Measurements from ENCODE around the gene PCGF3.

Gene PCGF3, protein sequence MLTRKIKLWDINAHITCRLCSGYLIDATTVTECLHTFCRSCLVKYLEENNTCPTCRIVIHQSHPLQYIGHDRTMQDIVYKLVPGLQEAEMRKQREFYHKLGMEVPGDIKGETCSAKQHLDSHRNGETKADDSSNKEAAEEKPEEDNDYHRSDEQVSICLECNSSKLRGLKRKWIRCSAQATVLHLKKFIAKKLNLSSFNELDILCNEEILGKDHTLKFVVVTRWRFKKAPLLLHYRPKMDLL

DNA sequence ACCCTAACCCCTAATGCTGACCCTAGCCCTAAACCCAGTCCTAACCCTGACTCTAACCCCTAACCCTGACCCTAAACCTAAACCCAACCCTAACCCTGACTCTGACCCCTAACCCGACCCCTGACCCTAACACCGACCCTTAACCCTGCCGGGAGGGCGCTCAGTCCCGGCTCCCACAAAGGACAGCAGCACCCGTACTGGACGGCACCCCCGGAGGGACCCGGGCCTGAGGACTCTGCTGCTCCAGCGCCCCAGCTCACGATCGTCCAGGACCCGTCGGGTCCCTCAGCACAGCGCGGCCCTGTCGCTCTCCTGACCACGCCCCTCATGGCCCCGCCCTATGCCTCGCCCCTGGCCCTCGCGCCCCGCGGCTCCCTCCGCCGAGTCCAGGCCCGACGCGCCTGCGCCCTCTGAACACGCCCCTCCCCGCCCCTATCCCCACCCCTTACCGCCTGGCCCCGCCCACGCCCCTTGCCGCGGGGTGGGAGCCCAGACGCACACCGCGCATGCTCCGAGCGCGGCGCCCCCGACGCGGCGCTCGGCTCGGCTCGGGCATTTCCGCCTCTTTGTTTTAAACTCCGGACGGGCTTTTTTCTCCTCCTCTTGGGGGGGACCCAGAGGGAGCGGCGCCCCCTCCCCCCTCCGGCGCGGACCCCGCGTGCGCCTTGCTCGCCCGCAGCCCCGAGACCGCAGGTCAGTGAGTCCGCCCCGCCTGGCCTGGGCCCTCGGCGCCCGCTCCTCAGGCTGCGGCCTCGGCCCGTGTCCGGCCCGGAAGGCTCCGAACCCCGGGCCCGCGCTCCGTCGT lies at the start of gene PCGF3:
Gene PCGF3, plus strand, starts transcription at position 555 of the 805 bp plus-strand sequence. CDS start 27,849 bp downstream, outside the sequence.
- TF ChIP-seq, protein P1, sequence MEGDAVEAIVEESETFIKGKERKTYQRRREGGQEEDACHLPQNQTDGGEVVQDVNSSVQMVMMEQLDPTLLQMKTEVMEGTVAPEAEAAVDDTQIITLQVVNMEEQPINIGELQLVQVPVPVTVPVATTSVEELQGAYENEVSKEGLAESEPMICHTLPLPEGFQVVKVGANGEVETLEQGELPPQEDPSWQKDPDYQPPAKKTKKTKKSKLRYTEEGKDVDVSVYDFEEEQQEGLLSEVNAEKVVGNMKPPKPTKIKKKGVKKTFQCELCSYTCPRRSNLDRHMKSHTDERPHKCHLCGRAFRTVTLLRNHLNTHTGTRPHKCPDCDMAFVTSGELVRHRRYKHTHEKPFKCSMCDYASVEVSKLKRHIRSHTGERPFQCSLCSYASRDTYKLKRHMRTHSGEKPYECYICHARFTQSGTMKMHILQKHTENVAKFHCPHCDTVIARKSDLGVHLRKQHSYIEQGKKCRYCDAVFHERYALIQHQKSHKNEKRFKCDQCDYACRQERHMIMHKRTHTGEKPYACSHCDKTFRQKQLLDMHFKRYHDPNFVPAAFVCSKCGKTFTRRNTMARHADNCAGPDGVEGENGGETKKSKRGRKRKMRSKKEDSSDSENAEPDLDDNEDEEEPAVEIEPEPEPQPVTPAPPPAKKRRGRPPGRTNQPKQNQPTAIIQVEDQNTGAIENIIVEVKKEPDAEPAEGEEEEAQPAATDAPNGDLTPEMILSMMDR (IDR thresholded peaks at IDR 0.05; ENCODE audit: control insufficient read depth, insufficient read depth, low read depth, low read length, missing control alignments): no peak
- H3K4me3 ChIP-seq (ENCODE audit: control insufficient read depth, low read depth, low read length): peak within 1 kb of the TSS; percentile 96
- DNase-seq (ENCODE audit: low read depth): peak; percentile 67

DNA sequence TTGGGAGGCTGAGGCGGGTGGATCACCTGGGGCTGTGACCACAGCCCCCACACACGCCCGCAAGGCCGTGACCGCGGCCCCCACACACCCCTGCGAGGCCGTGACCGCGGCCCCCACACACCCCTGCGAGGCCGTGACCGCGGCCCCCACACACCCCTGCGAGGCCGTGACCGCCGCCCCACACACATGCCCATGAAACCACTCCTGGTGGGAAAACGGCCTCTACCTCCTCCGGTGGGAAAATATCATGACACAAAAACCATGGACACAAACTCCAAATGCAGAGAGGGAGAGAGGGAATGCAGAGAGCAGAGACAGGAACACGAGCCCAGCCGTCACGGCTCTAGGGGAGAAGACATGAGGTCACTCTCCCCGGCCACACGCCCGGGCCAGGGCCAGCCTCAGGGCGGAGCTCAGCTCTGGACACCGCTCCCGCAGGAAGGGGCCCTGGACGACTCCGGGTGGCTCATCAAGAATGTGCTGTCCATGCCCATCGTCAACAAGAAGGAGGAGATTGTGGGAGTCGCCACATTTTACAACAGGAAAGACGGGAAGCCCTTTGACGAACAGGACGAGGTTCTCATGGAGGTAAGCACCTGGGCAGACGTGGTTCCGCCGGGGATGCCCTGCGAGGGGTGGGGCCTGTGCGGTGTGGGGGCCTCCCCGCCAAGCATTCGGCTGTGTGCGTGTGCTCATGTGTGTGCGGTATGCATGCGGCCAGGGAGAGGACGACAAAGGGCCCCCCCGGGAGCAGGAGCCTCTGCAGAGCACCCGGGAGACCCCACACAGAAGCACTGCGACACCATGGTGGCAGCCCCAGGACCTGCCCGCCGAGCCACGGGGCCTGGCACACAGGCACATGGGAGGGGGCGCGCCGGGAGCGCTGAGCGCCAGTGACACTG lies 48.9 kb upstream of the PCGF3 start:
- TF ChIP-seq, protein P1 (IDR thresholded peaks at IDR 0.05; ENCODE audit: control insufficient read depth, insufficient read depth, low read depth, low read length, missing control alignments): no peak
- DNase-seq (ENCODE audit: low read depth): no peak
- no peak overlapping the region for H3K4me3 ChIP-seq (ENCODE audit: control insufficient read depth, low read depth, low read length)

DNA sequence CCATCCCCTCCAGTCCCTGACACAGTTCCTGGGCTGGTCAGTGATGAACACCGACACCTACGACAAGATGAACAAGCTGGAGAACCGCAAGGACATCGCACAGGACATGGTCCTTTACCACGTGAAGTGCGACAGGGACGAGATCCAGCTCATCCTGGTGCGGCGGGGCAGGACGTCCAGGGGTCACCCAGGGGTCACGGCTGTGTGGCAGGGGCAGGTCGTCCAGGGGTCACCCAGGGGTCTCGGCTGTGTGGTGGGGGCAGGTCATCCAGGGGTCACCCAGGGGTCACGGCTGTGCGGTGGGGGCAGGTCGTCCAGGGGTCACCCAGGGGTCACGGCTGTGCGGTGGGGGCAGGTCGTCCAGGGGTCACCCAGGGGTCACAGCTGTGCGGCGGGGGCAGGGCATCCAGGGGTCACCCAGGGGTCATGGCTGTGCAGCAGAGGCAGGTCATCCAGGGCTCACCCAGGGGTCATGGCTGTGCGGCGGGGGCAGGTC lies 48.2 kb upstream of the PCGF3 start:
- TF ChIP-seq, protein P1 (IDR thresholded peaks at IDR 0.05; ENCODE audit: control insufficient read depth, insufficient read depth, low read depth, low read length, missing control alignments): no peak
- H3K4me3 ChIP-seq (ENCODE audit: control insufficient read depth, low read depth, low read length): no peak overlapping the region
- no peak for DNase-seq (ENCODE audit: low read depth)

DNA sequence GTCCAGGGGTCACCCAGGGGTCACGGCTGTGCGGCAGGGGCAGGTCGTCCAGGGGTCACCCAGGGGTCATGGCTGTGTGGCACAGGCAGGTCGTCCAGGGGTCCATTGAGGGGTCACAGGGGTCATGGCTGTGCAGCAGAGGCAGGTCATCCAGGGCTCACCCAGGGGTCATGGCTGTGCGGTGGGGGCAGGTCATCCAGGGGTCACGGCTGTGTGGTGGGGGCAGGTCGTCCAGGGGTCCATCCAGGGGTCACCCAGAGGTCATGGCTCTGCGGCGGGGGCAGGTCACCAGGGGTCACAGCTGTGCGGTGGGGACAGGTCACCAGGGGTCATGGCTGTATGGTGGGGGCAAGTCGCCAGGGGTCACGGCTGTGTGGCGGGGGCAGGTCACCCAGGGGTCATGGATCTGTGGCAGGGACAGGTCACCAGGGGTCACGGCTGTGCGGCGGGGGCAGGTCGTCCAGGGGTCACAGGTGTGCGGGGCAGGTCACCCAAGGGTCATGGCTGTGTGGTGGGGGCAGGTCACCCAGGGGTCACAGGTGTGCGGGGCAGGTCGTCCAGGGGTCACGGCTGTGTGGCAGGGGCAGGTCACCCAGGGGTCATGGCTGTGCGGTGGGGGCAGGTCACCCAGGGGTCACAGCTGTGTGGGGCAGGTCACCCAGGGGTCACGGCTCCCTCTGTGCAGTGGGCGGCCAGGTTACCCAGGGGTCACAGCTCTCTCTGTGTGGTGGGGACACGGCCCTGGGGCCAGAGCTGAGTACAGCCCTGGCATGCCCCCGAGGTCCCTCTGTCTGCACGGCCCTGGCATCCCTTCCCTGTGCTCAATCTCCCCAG lies 47.6 kb upstream of the PCGF3 start:
- TF ChIP-seq, protein P1 (IDR thresholded peaks at IDR 0.05; ENCODE audit: control insufficient read depth, insufficient read depth, low read depth, low read length, missing control alignments): no peak

DNA sequence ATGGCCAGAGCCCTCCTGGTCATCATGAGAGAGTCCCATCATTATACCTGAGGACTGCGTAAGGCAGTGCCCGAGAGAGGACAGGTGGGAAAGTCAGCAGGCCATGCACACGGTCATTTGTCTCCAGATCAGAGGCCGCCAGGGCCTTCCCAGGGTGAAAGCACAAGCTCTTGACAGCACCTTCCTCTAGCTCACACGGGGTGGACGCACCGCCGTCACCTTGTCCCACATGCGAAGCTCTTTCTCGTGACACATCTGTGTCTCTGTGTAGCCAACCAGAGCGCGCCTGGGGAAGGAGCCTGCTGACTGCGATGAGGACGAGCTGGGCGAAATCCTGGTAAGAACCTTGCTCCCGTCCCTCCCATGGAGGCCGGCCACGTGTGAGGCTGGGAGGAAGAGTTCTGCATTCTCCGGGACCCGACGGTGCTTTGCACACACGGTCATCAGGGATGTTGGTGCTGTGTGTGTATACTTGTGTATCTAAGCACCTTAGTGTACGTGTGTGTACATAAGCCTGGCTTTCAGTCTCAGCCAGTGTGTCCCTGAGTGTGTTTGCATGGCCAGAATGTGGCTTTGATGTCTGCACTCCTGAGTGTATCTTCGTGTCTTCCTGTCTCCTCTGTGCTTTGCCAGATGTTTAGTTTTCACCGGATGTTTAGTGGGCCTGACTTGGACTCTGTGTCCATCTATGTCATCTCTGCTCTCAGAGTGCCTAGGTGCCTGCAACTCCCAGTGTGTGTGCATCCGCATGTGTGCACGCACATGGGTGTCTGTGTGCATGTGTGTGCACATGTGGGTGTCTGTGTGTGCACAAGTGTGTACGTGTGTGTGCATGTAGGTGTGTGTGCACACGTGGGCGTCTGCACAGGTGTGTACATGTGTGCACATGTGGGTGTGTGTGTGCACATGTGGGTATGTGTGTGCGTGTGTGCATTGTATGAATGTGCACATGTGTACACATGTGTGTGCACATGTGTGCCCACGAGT lies 46.7 kb upstream of the PCGF3 start:
- DNase-seq (ENCODE audit: low read depth): no peak
- no peak overlapping the region for H3K4me3 ChIP-seq (ENCODE audit: control insufficient read depth, low read depth, low read length)
- TF ChIP-seq, protein P1 (IDR thresholded peaks at IDR 0.05; ENCODE audit: control insufficient read depth, insufficient read depth, low read depth, low read length, missing control alignments): no peak

More for the DNA sequence above, 47.6 kb upstream of the PCGF3 start:
- DNase-seq (ENCODE audit: low read depth): no peak
- H3K4me3 ChIP-seq (ENCODE audit: control insufficient read depth, low read depth, low read length): no peak overlapping the region

Measured in AG09309 (cell line).